Endodermal cell (in vitro differentiated cells): ENCODE measurements around the gene PLA2R1. TPM values are rescaled to one million over a fixed set of nuclear protein-coding genes. Genes with fewer than 3 reads are reported as not detected.

ENCODE experiments used
- DNase-seq: peaks from one replicate; pipeline ENCODE4 v3.0.0-alpha.2; 2017
- H3K27ac ChIP-seq: 2 replicates; pipeline ENCODE4 v1.5.1; 2013; ENCODE audit warnings: mild to moderate bottlenecking, low read depth, low read length, moderate library complexity
- H3K27me3 ChIP-seq: 2 replicates; pipeline ENCODE4 v1.6.1; 2013; ENCODE audit warnings: mild to moderate bottlenecking, low read length, moderate library complexity; ENCODE audit not compliant: insufficient read depth, control insufficient read depth, poor library complexity, severe bottlenecking
- H3K36me3 ChIP-seq: 2 replicates; pipeline ENCODE4 v1.7.0; 2013; ENCODE audit warnings: mild to moderate bottlenecking, low read length, moderate library complexity; ENCODE audit not compliant: control insufficient read depth, insufficient read depth
- H3K4me1 ChIP-seq: one replicate; pipeline ENCODE4 v1.7.0; 2013; ENCODE audit warnings: low read length; ENCODE audit not compliant: control insufficient read depth, insufficient read depth
- H3K4me3 ChIP-seq: 2 replicates; pipeline ENCODE4 v1.5.1; 2013; ENCODE audit warnings: mild to moderate bottlenecking, low read length, moderate library complexity
- H3K9ac ChIP-seq: 2 replicates; pipeline ENCODE4 v1.6.1; 2013; ENCODE audit warnings: mild to moderate bottlenecking, low read length, moderate library complexity; ENCODE audit not compliant: poor library complexity, severe bottlenecking; ENCODE audit errors: extremely low read depth
- H3K9me3 ChIP-seq: 2 replicates; pipeline ENCODE4 v1.6.1; 2013; ENCODE audit warnings: mild to moderate bottlenecking, low read length, moderate library complexity; ENCODE audit not compliant: control insufficient read depth
- H3K27ac Mint-ChIP-seq: 2 replicates; pipeline ENCODE4 v1.8.0; 2020; ENCODE audit warnings: mixed read lengths
- H3K27me3 Mint-ChIP-seq: 2 replicates; pipeline ENCODE4 v1.8.0; 2021; ENCODE audit warnings: mild to moderate bottlenecking, mixed read lengths; ENCODE audit not compliant: insufficient read depth
- H3K36me3 Mint-ChIP-seq: 2 replicates; pipeline ENCODE4 v1.8.0; 2020; ENCODE audit warnings: low read depth, mixed read lengths
- H3K4me1 Mint-ChIP-seq: 2 replicates; pipeline ENCODE4 v1.8.0; 2020; ENCODE audit warnings: mixed read lengths
- H3K4me3 Mint-ChIP-seq: 2 replicates; pipeline ENCODE4 v1.8.0; 2020; ENCODE audit warnings: mild to moderate bottlenecking, moderate library complexity, mixed read lengths
- H3K9me3 Mint-ChIP-seq: 2 replicates; pipeline ENCODE4 v1.8.0; 2020; ENCODE audit warnings: mild to moderate bottlenecking, mixed read lengths
- WGBS, 2 experiments: methylation state at CpG; one replicate each; pipeline versions ENCODE4 v1.1.5 to v1.1.7; 2013; ENCODE audit warnings: missing lambda C conversion rate in 2 of 2, mixed read lengths in 1 of 2; ENCODE audit not compliant: insufficient coverage in 1 of 2, insufficient read length in 1 of 2; 5-methylcytosine and 5-hydroxymethylcytosine counted together
- total RNA-seq, 2 donors: library from RNA; stranded (reverse); fragmentation: NEBNext Ultra II Directional in 1 of 2; extraction: Animal tissue kit (Norgen Biotek cat#: 25700) in 1 of 2; gene quantifications; 2 replicates in 1 of 2; 3 replicates in 1 of 2; pipeline ENCODE4 v1.2.1, GENCODE V29; 2021
- TF ChIP-seq, protein P1 (sequence below): fragments of 200-600 bp; sonication (generic); conservative IDR thresholded peaks from 2 replicates; pipeline ENCODE4 v1.5.0; 2021; ENCODE audit warnings: antibody characterized with exemption, mild to moderate bottlenecking

The PLA2R1 gene
- total RNA-seq, 2 donors from 2014 or later = 1.4 to 1.8 TPM

DNA sequence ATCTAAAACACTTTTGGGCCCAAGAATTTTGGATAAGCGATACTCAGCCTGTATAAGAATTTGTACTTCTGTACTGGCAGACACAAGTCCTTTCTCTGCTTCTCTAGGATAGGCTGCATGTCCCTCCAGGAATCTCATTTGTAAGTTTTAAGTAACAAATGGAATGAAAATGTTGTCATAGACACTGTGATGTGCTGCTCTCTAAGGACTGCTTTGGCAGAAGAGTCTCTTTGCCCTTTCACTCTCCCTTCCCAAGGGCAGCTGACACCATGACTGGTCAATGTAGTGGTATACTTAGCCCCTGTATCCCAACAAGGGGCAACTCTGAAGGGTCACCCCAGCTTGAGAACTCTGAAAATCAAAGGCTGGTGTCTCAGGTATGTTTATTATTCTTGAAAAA is 27.3 kb downstream of the PLA2R1 start:
- no peak overlapping the region for H3K4me3 ChIP-seq
- peaks cover under 1% of the 10 kb centered on the region for H3K4me1 Mint-ChIP-seq
- H3K36me3 Mint-ChIP-seq = no peaks in the 10 kb centered on the region
- no peak overlapping the region for H3K27ac Mint-ChIP-seq
- TF ChIP-seq, protein P1, sequence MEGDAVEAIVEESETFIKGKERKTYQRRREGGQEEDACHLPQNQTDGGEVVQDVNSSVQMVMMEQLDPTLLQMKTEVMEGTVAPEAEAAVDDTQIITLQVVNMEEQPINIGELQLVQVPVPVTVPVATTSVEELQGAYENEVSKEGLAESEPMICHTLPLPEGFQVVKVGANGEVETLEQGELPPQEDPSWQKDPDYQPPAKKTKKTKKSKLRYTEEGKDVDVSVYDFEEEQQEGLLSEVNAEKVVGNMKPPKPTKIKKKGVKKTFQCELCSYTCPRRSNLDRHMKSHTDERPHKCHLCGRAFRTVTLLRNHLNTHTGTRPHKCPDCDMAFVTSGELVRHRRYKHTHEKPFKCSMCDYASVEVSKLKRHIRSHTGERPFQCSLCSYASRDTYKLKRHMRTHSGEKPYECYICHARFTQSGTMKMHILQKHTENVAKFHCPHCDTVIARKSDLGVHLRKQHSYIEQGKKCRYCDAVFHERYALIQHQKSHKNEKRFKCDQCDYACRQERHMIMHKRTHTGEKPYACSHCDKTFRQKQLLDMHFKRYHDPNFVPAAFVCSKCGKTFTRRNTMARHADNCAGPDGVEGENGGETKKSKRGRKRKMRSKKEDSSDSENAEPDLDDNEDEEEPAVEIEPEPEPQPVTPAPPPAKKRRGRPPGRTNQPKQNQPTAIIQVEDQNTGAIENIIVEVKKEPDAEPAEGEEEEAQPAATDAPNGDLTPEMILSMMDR = no peak
- no peaks in the 10 kb centered on the region for H3K9me3 ChIP-seq
- no peak for DNase-seq
- no peaks in the 10 kb centered on the region for H3K27me3 ChIP-seq
- no peaks in the 10 kb centered on the region for H3K36me3 ChIP-seq
- H3K27ac ChIP-seq = no peak overlapping the region
- no peak overlapping the region for H3K4me3 Mint-ChIP-seq
- H3K4me1 ChIP-seq = peaks cover 7% of the 10 kb centered on the region
- H3K27me3 Mint-ChIP-seq = no peaks in the 10 kb centered on the region
- whole genome bisulfite sequencing, 2 experiments = 97 to 100% methylated on average over 1 of the region's 1 CpG
- H3K9me3 Mint-ChIP-seq = no peaks in the 10 kb centered on the region
- H3K9ac ChIP-seq = no peak overlapping the region

DNA sequence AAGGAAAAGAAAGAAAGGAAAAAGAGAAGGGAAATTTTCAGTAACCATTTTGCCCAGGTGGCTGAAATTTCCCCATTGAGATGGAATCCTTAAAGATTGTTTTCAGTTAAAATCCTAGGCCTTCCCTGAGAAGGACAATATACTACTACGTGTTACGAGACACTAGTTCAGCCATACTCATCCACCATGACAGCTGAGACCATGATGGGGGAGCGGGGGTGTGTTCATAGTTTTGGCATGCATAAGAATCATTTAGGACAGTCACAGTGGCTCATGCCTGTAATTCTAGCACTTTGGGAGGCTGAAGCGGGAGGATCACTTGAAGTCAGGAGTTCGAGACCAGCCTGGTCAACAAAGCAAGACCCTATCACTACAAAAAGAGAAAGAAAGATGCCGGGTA is 28.0 kb downstream of the PLA2R1 start:
- Mint-ChIP-seq H3K9me3 (no peaks in the 10 kb centered on the region), H3K27me3 (no peaks in the 10 kb centered on the region), H3K36me3 (no peaks in the 10 kb centered on the region), H3K4me3 (no peak overlapping the region), H3K4me1 (no peaks in the 10 kb centered on the region), H3K27ac (no peak overlapping the region)
- 94 to 97% methylated on average over 4 to 6 of the region's 6 CpGs for WGBS, 2 experiments
- Histone ChIP-seq H3K9ac (no peak overlapping the region), H3K9me3 (no peaks in the 10 kb centered on the region), H3K27ac (no peak overlapping the region), H3K4me1 (peaks cover 7% of the 10 kb centered on the region), H3K4me3 (no peak overlapping the region), H3K36me3 (no peaks in the 10 kb centered on the region), H3K27me3 (no peaks in the 10 kb centered on the region)
- DNase-seq = no peak
- TF ChIP-seq, protein P1 = no peak

DNA sequence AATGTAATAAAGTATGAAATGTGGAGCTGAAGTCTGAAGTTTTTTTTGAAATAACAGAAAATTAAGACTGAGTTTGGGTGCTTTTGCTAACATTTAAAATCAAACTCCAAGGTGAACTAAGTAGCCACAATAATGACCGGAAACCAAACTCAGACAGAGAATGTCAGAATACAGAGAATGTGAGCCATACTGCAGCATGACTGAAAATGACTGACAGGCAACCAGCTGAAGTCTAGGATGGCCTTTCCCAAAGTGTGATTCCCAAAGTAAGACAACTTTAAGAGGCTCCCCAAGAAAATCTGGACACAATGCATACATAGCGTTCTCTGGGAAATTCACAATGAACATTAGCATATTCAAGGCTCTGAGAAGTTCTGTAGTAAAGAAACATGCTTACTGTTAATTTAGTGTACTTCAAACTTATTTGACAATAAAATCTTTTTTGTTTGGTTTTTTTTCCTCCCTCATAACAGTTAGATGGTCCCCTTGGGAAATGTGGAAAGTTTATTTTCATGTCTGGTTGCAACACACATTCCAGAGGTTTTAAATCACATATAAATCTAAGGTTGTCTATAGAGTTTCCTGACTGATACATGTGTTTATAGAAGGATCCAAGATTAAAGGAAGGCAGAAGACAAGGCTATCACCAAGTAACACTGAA is 28.6 kb downstream of the PLA2R1 start:
- H3K9me3 ChIP-seq = no peaks in the 10 kb centered on the region
- Mint-ChIP-seq H3K27me3 (no peaks in the 10 kb centered on the region), H3K4me1 (no peaks in the 10 kb centered on the region), H3K36me3 (no peaks in the 10 kb centered on the region), H3K9me3 (no peaks in the 10 kb centered on the region), H3K27ac (no peak overlapping the region), H3K4me3 (no peak overlapping the region)
- H3K9ac ChIP-seq = no peak overlapping the region
- TF ChIP-seq, protein P1 = no peak
- H3K4me3 ChIP-seq = no peak overlapping the region
- no peak for DNase-seq
- no peak overlapping the region for H3K27ac ChIP-seq
- H3K4me1 ChIP-seq = peaks cover 7% of the 10 kb centered on the region
- no peaks in the 10 kb centered on the region for H3K36me3 ChIP-seq
- 97% methylated on average over 2 of the region's 2 CpGs; no CpG with 5 or more reads in 1 of the 2 experiments for WGBS, 2 experiments
- H3K27me3 ChIP-seq = no peaks in the 10 kb centered on the region
